K562 (cell line): ENCODE results near the gene CRYAB. TPM values are rescaled to one million over a fixed set of nuclear protein-coding genes. Genes with fewer than 3 reads are reported as not detected.
A peak's percentile ranks its signal among the peaks of the same experiment; 100 is the strongest.

ENCODE experiments used
- ARID4B ChIP-seq: sonication (generic); formaldehyde crosslinking; IDR thresholded peaks from 2 replicates; pipeline ENCODE4 v1.8.0; 2022; ENCODE audit warnings: mild to moderate bottlenecking, missing genetic modification reagents
- CC2D1A ChIP-seq: fragments of 450-650 bp; IDR thresholded peaks from 2 replicates; pipeline ENCODE4 v1.6.1; 2017; ENCODE audit warnings: mild to moderate bottlenecking
- CEBPB ChIP-seq: fragments of 450-650 bp; IDR thresholded peaks from 2 replicates; pipeline ENCODE4 v1.6.1; 2016; ENCODE audit warnings: missing genetic modification characterization, missing compliant biosample characterization
- CREB1 ChIP-seq, 2 experiments: sonication (generic) in 1 of 2; formaldehyde crosslinking in 1 of 2; IDR thresholded peaks; 2 replicates each; pipeline versions ENCODE4 v1.6.1 to v1.8.0; 2012 to 2022; ENCODE audit warnings: inconsistent platforms in 1 of 2, mild to moderate bottlenecking in 1 of 2, missing genetic modification reagents in 1 of 2, moderate library complexity in 1 of 2
- HBP1 ChIP-seq: fragments of 450-650 bp; formaldehyde crosslinking; IDR thresholded peaks from 2 replicates; pipeline ENCODE4 v1.4.0; 2022; ENCODE audit warnings: missing genetic modification characterization
- MEIS2 ChIP-seq: fragments of 450-650 bp; IDR thresholded peaks from 2 replicates; pipeline ENCODE4 v1.6.1; 2014; ENCODE audit warnings: mild to moderate bottlenecking; ENCODE audit not compliant: partially characterized antibody
- NFATC3 ChIP-seq: fragments of 450-650 bp; IDR thresholded peaks from 2 replicates; pipeline ENCODE4 v1.6.1; 2017; ENCODE audit warnings: mild to moderate bottlenecking
- NFXL1 ChIP-seq: fragments of 450-650 bp; formaldehyde crosslinking; IDR thresholded peaks from 2 replicates; pipeline ENCODE4 v1.4.0; 2021; ENCODE audit warnings: mild to moderate bottlenecking
- POLR2A ChIP-seq: fragments of 450-650 bp; conservative IDR thresholded peaks from 2 replicates; pipeline ENCODE4 v1.6.1; 2016
- SIN3B ChIP-seq: fragments of 450-650 bp; IDR thresholded peaks from 2 replicates; pipeline ENCODE4 v1.6.1; 2017; ENCODE audit warnings: low read depth, mild to moderate bottlenecking, moderate library complexity
- SMAD2 ChIP-seq: fragments of 150-350 bp; IDR thresholded peaks from 2 replicates; pipeline ENCODE4 v1.6.1; 2014; ENCODE audit warnings: low read depth, mild to moderate bottlenecking, low read length
- SMAD4 ChIP-seq: fragments of 250-450 bp; sonication (Bioruptor Pico); conservative IDR thresholded peaks from 2 replicates; pipeline ENCODE4 v1.8.0; 2021; ENCODE audit warnings: inconsistent platforms, mild to moderate bottlenecking, moderate library complexity
- SUPT5H ChIP-seq: fragments of 450-650 bp; IDR thresholded peaks from 2 replicates; pipeline ENCODE4 v1.6.1; 2016
- ZNF398 ChIP-seq: fragments of 250-450 bp; sonication (Bioruptor Pico); IDR thresholded peaks from 2 replicates; pipeline ENCODE4 v1.8.0; 2021; ENCODE audit warnings: moderate library complexity, mild to moderate bottlenecking, inconsistent platforms
- ZNF511 ChIP-seq: sonication (generic); formaldehyde crosslinking; IDR thresholded peaks from 2 replicates; pipeline ENCODE4 v1.8.0; 2022; ENCODE audit warnings: mild to moderate bottlenecking, missing genetic modification reagents
- ZNF830 ChIP-seq: fragments of 250-450 bp; sonication (Bioruptor Pico); IDR thresholded peaks from 2 replicates; pipeline ENCODE4 v1.5.0; 2021; ENCODE audit warnings: mild to moderate bottlenecking
- polyA plus RNA-seq, 8 experiments: library from polyadenylated mRNA; depleted of rRNA in 4 of 8; stranded (reverse) in 5 of 8; unstranded in 3 of 8; fragments of >200 nt; fragmentation: Nextera tagmentation in 2 of 8; fragmentation: Illumina TruSeq in 1 of 8; extraction: Ambion mirVana in 2 of 8; extraction: Trizol in 1 of 8; gene quantifications; 2 replicates each; pipeline versions ENCODE4 v1.2.1 to v1.2.3, GENCODE V29; 2011 to 2014; ENCODE audit warnings: inconsistent platforms in 1 of 8, missing spikeins in 1 of 8
- total RNA-seq, 7 experiments: library from RNA; depleted of rRNA in 6 of 7; stranded (reverse); fragments of >200 nt in 6 of 7; fragmentation: Illumina TruSeq in 2 of 7; extraction: Trizol in 2 of 7; gene quantifications; 2 replicates each; pipeline versions ENCODE4 v1.2.1 to v1.2.3, GENCODE V29; 2011 to 2021; ENCODE audit warnings: low replicate concordance in 1 of 7
- TF ChIP-seq, protein P1 (sequence below): sonication (generic); formaldehyde crosslinking; IDR thresholded peaks from 2 replicates; pipeline ENCODE4 v1.8.1; 2023; ENCODE audit warnings: mild to moderate bottlenecking, missing genetic modification reagents

The CRYAB gene
- total and polyA plus RNA-seq, 9 of the 15 experiments (the other 6 are each of a cell fraction or from before 2014, with no cell fraction given): 0.83 to 7.5 (median 3.6) TPM

DNA sequence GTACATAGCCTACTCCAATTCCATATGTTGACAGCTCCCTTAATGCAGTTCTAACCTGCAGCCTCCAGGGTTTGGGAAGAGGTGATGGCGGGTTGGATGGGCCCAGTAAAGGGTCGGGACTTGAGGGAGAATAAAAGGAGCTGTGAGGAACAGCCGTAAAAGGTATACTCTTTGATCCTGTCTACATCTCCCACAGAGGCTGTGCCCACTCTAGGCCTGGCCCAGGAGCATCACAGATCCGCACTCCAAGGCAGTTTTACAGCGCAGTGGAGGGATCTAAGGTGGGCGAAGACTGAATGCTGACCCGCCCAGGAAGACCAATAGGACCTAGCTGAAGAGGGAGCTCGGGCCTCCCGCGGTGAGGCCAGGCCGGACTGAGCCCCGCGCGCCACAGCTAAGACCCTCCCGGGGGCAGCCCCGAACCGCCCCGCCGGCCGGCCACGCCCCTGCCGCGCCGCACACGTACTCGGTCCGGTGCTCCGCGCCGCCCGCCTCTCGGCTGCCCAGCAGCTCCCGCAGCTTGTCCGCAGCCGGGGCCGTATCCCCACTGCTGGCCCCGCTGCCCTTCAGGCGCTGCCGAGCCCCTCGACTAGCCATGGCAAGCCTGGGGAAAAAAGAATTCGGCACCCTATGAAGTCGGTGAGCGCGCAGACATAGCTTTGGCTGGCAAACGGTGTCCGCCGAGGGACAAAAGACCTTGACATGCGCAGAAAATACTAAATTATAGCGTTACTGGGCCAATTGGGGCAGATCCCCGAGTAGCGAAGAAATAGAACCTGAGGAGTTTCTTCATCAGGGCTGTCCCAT lies 40.5 kb downstream of the CRYAB start, which contains the start of gene ALG9 (continued):
- no peak for TF ChIP-seq HBP1
- TF ChIP-seq ZNF398: no peak
- peak; percentile 68; the same call in 1 of the 2 replicates for TF ChIP-seq SUPT5H
- 0 out of 2 replicates have a peak, but pooled peaks have one; percentile 36 for TF ChIP-seq CREB1 (IDR thresholded peaks at IDR 0.05)
- no peak for TF ChIP-seq CREB1 (CRISPR knock-in tag; IDR thresholded peaks at IDR 0.05)
- no peak for TF ChIP-seq NFATC3
- TF ChIP-seq CEBPB (tag): no peak
- TF ChIP-seq, protein P1, sequence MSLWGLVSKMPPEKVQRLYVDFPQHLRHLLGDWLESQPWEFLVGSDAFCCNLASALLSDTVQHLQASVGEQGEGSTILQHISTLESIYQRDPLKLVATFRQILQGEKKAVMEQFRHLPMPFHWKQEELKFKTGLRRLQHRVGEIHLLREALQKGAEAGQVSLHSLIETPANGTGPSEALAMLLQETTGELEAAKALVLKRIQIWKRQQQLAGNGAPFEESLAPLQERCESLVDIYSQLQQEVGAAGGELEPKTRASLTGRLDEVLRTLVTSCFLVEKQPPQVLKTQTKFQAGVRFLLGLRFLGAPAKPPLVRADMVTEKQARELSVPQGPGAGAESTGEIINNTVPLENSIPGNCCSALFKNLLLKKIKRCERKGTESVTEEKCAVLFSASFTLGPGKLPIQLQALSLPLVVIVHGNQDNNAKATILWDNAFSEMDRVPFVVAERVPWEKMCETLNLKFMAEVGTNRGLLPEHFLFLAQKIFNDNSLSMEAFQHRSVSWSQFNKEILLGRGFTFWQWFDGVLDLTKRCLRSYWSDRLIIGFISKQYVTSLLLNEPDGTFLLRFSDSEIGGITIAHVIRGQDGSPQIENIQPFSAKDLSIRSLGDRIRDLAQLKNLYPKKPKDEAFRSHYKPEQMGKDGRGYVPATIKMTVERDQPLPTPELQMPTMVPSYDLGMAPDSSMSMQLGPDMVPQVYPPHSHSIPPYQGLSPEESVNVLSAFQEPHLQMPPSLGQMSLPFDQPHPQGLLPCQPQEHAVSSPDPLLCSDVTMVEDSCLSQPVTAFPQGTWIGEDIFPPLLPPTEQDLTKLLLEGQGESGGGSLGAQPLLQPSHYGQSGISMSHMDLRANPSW: peak; percentile 94; the same call in 1 of the 2 replicates
- no peak for TF ChIP-seq ZNF830
- TF ChIP-seq POLR2A: peak; percentile 82
- 0 out of 2 replicates have a peak, but pooled peaks have one; percentile 10 for TF ChIP-seq CC2D1A
- peak; percentile 46; the same call in 1 of the 2 replicates for TF ChIP-seq ZNF511 (CRISPR knock-in tag)
- TF ChIP-seq SMAD4: peak; percentile 53; the same call in 1 of the 2 replicates
- peak; percentile 81 for TF ChIP-seq SIN3B
- peak; percentile 86 for TF ChIP-seq ARID4B (CRISPR knock-in tag)
- TF ChIP-seq NFXL1 (CRISPR knock-in tag): no peak
- TF ChIP-seq SMAD2: no peak
- peak; percentile 72 for TF ChIP-seq MEIS2
